SK-N-SH (cell line): ENCODE measurements around the gene NCOR2. TPM values are rescaled to one million over a fixed set of nuclear protein-coding genes. Genes with fewer than 3 reads are reported as not detected.

Source experiments
- CTCF ChIA-PET: fragments of 300-600, 350-600 bp; formaldehyde crosslinking; extraction: SDS; loops from one replicate; lab custom pipeline; 2021; lab: Yijun Ruan, JAX
- POLR2A ChIA-PET: fragments of 350-600 bp; sonication (Branson Sonifier 250); formaldehyde crosslinking; extraction: SDS; loops from one replicate; lab custom pipeline; 2020; ENCODE audit warnings: antibody characterized with exemption, inconsistent platforms; lab: Yijun Ruan, JAX
- DNase-seq: peaks from one replicate; pipeline ENCODE4 v3.0.0; 2012
- H2AFZ ChIP-seq: fragments of 200-600 bp; sonication (generic); 2 replicates; pipeline ENCODE4 v1.8.1; 2016; ENCODE audit warnings: antibody characterized with exemption, mild to moderate bottlenecking, low read depth
- H3F3A ChIP-seq: fragments of 200-600 bp; sonication (generic); replicated peaks from 2 replicates; pipeline ENCODE3; 2016; ENCODE audit warnings: antibody characterized with exemption, mild to moderate bottlenecking; ENCODE audit not compliant: insufficient read depth
- H3K27ac ChIP-seq, 2 experiments: fragments of 200-500 bp in 1 of 2; fragments of 200-600 bp in 1 of 2; sonication (Bioruptor generic) in 1 of 2; sonication (generic), shearing (Covaris generic) in 1 of 2; 2 replicates each; pipeline versions ENCODE4 v1.5.1 to v1.6.1; 2014 to 2016; ENCODE audit warnings: low read depth in 2 of 2, inconsistent platforms in 1 of 2, low read length in 1 of 2, mild to moderate bottlenecking in 1 of 2, mixed read lengths in 1 of 2
- H3K27me3 ChIP-seq: fragments of 200-600 bp; sonication (generic), shearing (Covaris generic); 2 replicates; pipeline ENCODE4 v1.6.1; 2016; ENCODE audit warnings: mixed run types; ENCODE audit not compliant: insufficient read depth
- H3K36me3 ChIP-seq, 2 experiments: fragments of 200-500 bp in 1 of 2; fragments of 200-600 bp in 1 of 2; sonication (Bioruptor generic) in 1 of 2; sonication (generic) in 1 of 2; replicated peaks in 1 of 2; 2 replicates each; pipeline versions ENCODE3 to v1.5.1; 2014 to 2016; ENCODE audit warnings: low read length in 1 of 2, mild to moderate bottlenecking in 1 of 2; ENCODE audit not compliant: insufficient read depth in 2 of 2, control insufficient read depth in 1 of 2
- H3K4me1 ChIP-seq, 2 experiments: fragments of 200-500 bp in 1 of 2; fragments of 200-600 bp in 1 of 2; sonication (Bioruptor generic) in 1 of 2; sonication (generic), shearing (Covaris generic) in 1 of 2; 2 replicates each; pipeline versions ENCODE4 v1.5.1 to v1.6.1; 2014 to 2016; ENCODE audit warnings: low read depth in 1 of 2, low read length in 1 of 2, mixed run types in 1 of 2; ENCODE audit not compliant: insufficient read depth in 2 of 2, control insufficient read depth in 1 of 2
- H3K4me2 ChIP-seq: fragments of 200-600 bp; sonication (generic), shearing (Covaris generic); 2 replicates; pipeline ENCODE4 v1.6.1; 2017; ENCODE audit warnings: mixed run types
- H3K4me3 ChIP-seq, 2 experiments: fragments of 200-500 bp in 1 of 2; fragments of 200-600 bp in 1 of 2; sonication (Bioruptor generic) in 1 of 2; sonication (generic), shearing (Covaris generic) in 1 of 2; 2 replicates each; pipeline versions ENCODE4 v1.5.1 to v1.8.1; 2014 to 2016; ENCODE audit warnings: low read depth in 2 of 2, inconsistent platforms in 1 of 2, low read length in 1 of 2, mild to moderate bottlenecking in 1 of 2, mixed read lengths in 1 of 2, moderate library complexity in 1 of 2
- H3K79me2 ChIP-seq: fragments of 200-600 bp; sonication (generic); 2 replicates; pipeline ENCODE4 v1.8.1; 2017; ENCODE audit warnings: mild to moderate bottlenecking; ENCODE audit not compliant: insufficient read depth
- H3K9ac ChIP-seq: fragments of 200-600 bp; sonication (generic); 2 replicates; pipeline ENCODE4 v1.6.1; 2017; ENCODE audit warnings: mixed run types
- H3K9me2 ChIP-seq: fragments of 200-600 bp; sonication (generic); 2 replicates; pipeline ENCODE4 v1.6.1; 2017; ENCODE audit warnings: mixed run types
- H3K9me3 ChIP-seq: fragments of 200-600 bp; sonication (generic); 2 replicates; pipeline ENCODE4 v1.6.1; 2017; ENCODE audit warnings: mixed run types, mild to moderate bottlenecking, moderate library complexity
- H4K20me1 ChIP-seq: fragments of 200-600 bp; sonication (generic); 2 replicates; pipeline ENCODE4 v1.6.1; 2017; ENCODE audit warnings: mild to moderate bottlenecking, mixed run types; ENCODE audit not compliant: insufficient read depth
- CHD2 ChIP-seq: fragments of 150-350 bp; IDR thresholded peaks from 2 replicates; pipeline ENCODE4 v1.6.1; 2018; ENCODE audit warnings: low read length; ENCODE audit not compliant: partially characterized antibody
- ELF1 ChIP-seq: IDR thresholded peaks from 2 replicates; pipeline ENCODE4 v1.4.0; 2012
- EP300 ChIP-seq, 2 experiments: IDR thresholded peaks; 2 replicates each; pipeline versions ENCODE4 v1.4.0 to v1.6.1; 2012; ENCODE audit warnings: borderline replicate concordance in 1 of 2, low read depth in 1 of 2, low read length in 1 of 2
- EZH2phosphoT487 ChIP-seq: fragments of 200-600 bp; sonication (generic); IDR thresholded peaks from 2 replicates; pipeline ENCODE4 v1.6.1; 2017; ENCODE audit warnings: low read depth, mixed run types, mild to moderate bottlenecking, antibody characterized with exemption, moderate library complexity, borderline replicate concordance
- GABPA ChIP-seq: IDR thresholded peaks from 2 replicates; pipeline ENCODE4 v1.4.0; 2012; ENCODE audit warnings: low read depth, mild to moderate bottlenecking
- IRF3 ChIP-seq: fragments of 150-350 bp; IDR thresholded peaks from 2 replicates; pipeline ENCODE4 v1.6.1; 2016; ENCODE audit warnings: mild to moderate bottlenecking, low read depth, low read length
- MAX ChIP-seq: IDR thresholded peaks from 2 replicates; pipeline ENCODE4 v1.4.0; 2012; ENCODE audit warnings: low read depth
- MEF2A ChIP-seq: IDR thresholded peaks from 2 replicates; pipeline ENCODE4 v1.4.0; 2012; ENCODE audit warnings: low read depth, borderline replicate concordance
- MXI1 ChIP-seq: IDR thresholded peaks from 2 replicates; pipeline ENCODE4 v1.6.1; 2012; ENCODE audit warnings: mild to moderate bottlenecking, low read depth, low read length, improper control_type of control experiment
- NFIC ChIP-seq: IDR thresholded peaks from 2 replicates; pipeline ENCODE4 v1.4.0; 2012; ENCODE audit warnings: borderline replicate concordance
- NRF1 ChIP-seq: IDR thresholded peaks from 2 replicates; pipeline ENCODE4 v1.6.1; 2012; ENCODE audit warnings: low read depth, mild to moderate bottlenecking, low read length
- PBX3 ChIP-seq: IDR thresholded peaks from 2 replicates; pipeline ENCODE4; 2012
- RFX5 ChIP-seq: IDR thresholded peaks from 2 replicates; pipeline ENCODE4 v1.6.1; 2012; ENCODE audit warnings: mild to moderate bottlenecking, improper control_type of control experiment, low read length
- RXRA ChIP-seq: IDR thresholded peaks from 2 replicates; pipeline ENCODE4 v1.4.0; 2012; ENCODE audit warnings: low read depth, mild to moderate bottlenecking, borderline replicate concordance
- SMC3 ChIP-seq: IDR thresholded peaks from 2 replicates; pipeline ENCODE4 v1.6.1; 2012; ENCODE audit warnings: low read depth, low read length, improper control_type of control experiment
- TAF1 ChIP-seq: IDR thresholded peaks from 2 replicates; pipeline ENCODE4 v1.6.1; 2012; ENCODE audit warnings: low read depth, mild to moderate bottlenecking, low read length, moderate library complexity, borderline replicate concordance
- TEAD4 ChIP-seq: IDR thresholded peaks from 2 replicates; pipeline ENCODE4 v1.4.0; 2012; ENCODE audit warnings: mild to moderate bottlenecking, borderline replicate concordance; ENCODE audit not compliant: insufficient read depth
- USF1 ChIP-seq: IDR thresholded peaks from 2 replicates; pipeline ENCODE4 v1.4.0; 2012; ENCODE audit warnings: low read depth, borderline replicate concordance
- USF2 ChIP-seq: fragments of 150-350 bp; IDR thresholded peaks from 2 replicates; pipeline ENCODE4 v1.6.1; 2017; ENCODE audit warnings: antibody characterized with exemption, low read length, low read depth, borderline replicate concordance
- YY1 ChIP-seq: IDR thresholded peaks from 2 replicates; pipeline ENCODE4 v1.4.0; 2012; ENCODE audit warnings: low read depth, mild to moderate bottlenecking
- ZBTB33 ChIP-seq: IDR thresholded peaks from 2 replicates; pipeline ENCODE4 v1.4.0; 2012; ENCODE audit warnings: low read depth, borderline replicate concordance
- WGBS: methylation state at CpG from one replicate; pipeline ENCODE4 v1.1.6; 2017; ENCODE audit warnings: low lambda C conversion rate; 5-methylcytosine and 5-hydroxymethylcytosine counted together
- polyA plus RNA-seq, 3 experiments: library from polyadenylated mRNA; depleted of rRNA; stranded (reverse); fragments of >200 nt; gene quantifications; 2 replicates each; pipeline ENCODE4 v1.2.3, GENCODE V29; 2012

The NCOR2 gene
- polyA plus RNA-seq, 1 of the 3 experiments (the other 2 are of a cell fraction) = 19.0 TPM

GRCh38 chr12:124548854-124549378 lies 18.5 kb downstream of the NCOR2 start:
- DNase-seq = peak; percentile 72
- no peak overlapping the region for H3K4me3 ChIP-seq
- H4K20me1 ChIP-seq = peaks cover 97% of the 10 kb centered on the region
- H3F3A ChIP-seq = peaks cover 21% of the 10 kb centered on the region
- H2AFZ ChIP-seq = no peak overlapping the region
- TF ChIP-seq MXI1 (0 out of 2 replicates have a peak, but pooled peaks have one; percentile 37), MAX (peak; percentile 44; the same call in 1 of the 2 replicates), USF1 (peak; percentile 50; the same call in 1 of the 2 replicates), NFIC (peak; percentile 13; the same call in 1 of the 2 replicates), ELF1 (no peak)
- H3K9me3 ChIP-seq = no peaks in the 10 kb centered on the region
- peak overlapping the region; percentile 63 for H3K4me2 ChIP-seq
- peaks cover 100% of the 10 kb centered on the region for H3K79me2 ChIP-seq
- no peaks in the 10 kb centered on the region for H3K36me3 ChIP-seq
- peak overlapping the region; percentile 55 to 71; a peak in 2 of 4 replicates for H3K27ac ChIP-seq
- peak overlapping the region; percentile 36; the same call in 1 of the 2 replicates for H3K9ac ChIP-seq
- H3K9me2 ChIP-seq = no peaks in the 10 kb centered on the region
- ChIA-PET POLR2A (no interaction called here), CTCF (interaction anchor here (0.9 kb wide), 1 partner anchor 9 kb away, joined by 3 read pairs; no protein-coding TSS in a partner anchor)
- H3K4me1 ChIP-seq = peaks cover 48 to 60% of the 10 kb centered on the region in 2 experiments
- whole genome bisulfite sequencing = 45% methylated on average over 13 of the region's 24 CpGs
- no peaks in the 10 kb centered on the region for H3K27me3 ChIP-seq

- DNase-seq = no peak
- Histone ChIP-seq H4K20me1 (peaks cover 95% of the 10 kb centered on the region), H3K4me1 (peaks cover 54 to 73% of the 10 kb centered on the region in 2 experiments), H3K9ac (no peak overlapping the region), H3K9me3 (no peaks in the 10 kb centered on the region), H3K36me3 (no peaks in the 10 kb centered on the region), H3K4me3 (no peak overlapping the region), H3F3A (peaks cover 21% of the 10 kb centered on the region), H3K9me2 (no peaks in the 10 kb centered on the region), H3K27me3 (no peaks in the 10 kb centered on the region), H2AFZ (no peak overlapping the region), H3K79me2 (peaks cover 98% of the 10 kb centered on the region), H3K27ac (no peak overlapping the region), H3K4me2 (no peak overlapping the region)
- POLR2A ChIA-PET = no interaction called here
- CTCF ChIA-PET = interaction anchor here (0.9 kb wide), 1 partner anchor 10 kb away, joined by 3 read pairs; no protein-coding TSS in a partner anchor
- WGBS = 91% methylated on average over 3 of the region's 3 CpGs
- TF ChIP-seq YY1 (no peak), NRF1 (no peak), TEAD4 (no peak), MAX (no peak), PBX3 (no peak), CHD2 (no peak), EP300 (IDR thresholded peaks at IDR 0.05; ENCODE audit: borderline replicate concordance in 1 of 2, low read depth in 1 of 2, low read length in 1 of 2) (no peak), ZBTB33 (no peak), SMC3 (no peak), MEF2A (no peak), USF2 (no peak), IRF3 (no peak), TAF1 (no peak), GABPA (no peak), NFIC (no peak), EZH2phosphoT487 (no peak), RXRA (no peak), RFX5 (no peak)
These were observed 19.8 kb downstream of the NCOR2 start for GRCh38 chr12:124547626-124548025.
